ENCODE data around the gene ECM2. TPM values are rescaled to one million over a fixed set of nuclear protein-coding genes. Genes with fewer than 3 reads are reported as not detected.

ECM2 gene
- total RNA-seq, 6 experiments from 2014 or later: 0.14 to 0.46 (median 0.33) TPM

GRCh38 chr9:92492781-92493401 is 42.9 kb downstream of the ECM2 start:
- H3K27me3 Mint-ChIP-seq (ENCODE audit: insufficient read depth): no peaks in the 10 kb centered on the region
- H3K4me3 Mint-ChIP-seq: no peak overlapping the region
- no peak for DNase-seq
- H3K4me1 Mint-ChIP-seq (ENCODE audit: low read depth): peaks cover 52% of the 10 kb centered on the region
- H3K36me3 Mint-ChIP-seq (ENCODE audit: low read depth): no peaks in the 10 kb centered on the region
- no peaks in the 10 kb centered on the region for H3K9me3 Mint-ChIP-seq
- TF ChIP-seq CTCF (IDR thresholded peaks at IDR 0.05): no peak
- no peak overlapping the region for H3K27ac Mint-ChIP-seq

DNA sequence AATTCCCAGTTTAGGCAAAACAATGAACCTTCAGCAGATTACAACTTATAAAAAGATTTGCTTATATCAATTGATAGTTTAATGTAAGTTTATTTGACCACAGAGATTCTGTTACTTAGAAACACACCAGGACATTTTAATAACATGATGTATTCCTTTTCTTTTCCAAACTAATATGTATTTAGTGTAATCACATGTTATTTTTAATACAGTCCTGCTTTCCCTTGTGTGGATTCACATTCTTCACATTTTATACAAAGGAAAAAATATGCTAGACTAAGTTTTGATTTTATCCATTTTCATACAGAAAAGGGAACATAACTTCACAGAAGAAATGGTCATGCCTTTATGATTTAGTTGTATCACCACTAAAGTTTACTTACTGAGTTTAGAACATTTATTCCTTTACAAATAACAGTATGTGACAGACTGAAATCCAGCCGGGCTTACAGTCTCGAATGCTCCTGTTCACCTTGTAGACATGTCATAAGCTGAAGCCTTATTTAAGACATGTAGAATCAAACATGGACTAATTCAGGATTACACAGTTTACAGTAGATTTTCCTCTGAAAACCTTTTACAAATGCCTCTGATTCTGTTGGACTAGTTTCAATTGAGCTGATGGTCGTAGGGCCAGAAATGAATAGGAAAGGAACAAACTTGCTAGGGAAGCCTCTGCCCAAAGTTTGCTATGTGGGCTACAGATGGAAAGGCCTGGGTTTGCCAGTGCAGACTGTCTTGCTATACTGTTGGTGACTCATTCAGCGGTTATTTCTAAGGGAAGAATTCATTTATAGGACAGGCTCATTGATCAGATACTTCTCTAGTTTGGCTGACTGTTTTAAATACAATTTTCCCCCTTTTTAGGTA is 46.9 kb downstream of the ECM2 start:
- DNase-seq: peak; percentile 32
- no peak for TF ChIP-seq CTCF (IDR thresholded peaks at IDR 0.05)
- no peaks in the 10 kb centered on the region for H3K36me3 Mint-ChIP-seq (ENCODE audit: low read depth)
- H3K27me3 Mint-ChIP-seq (ENCODE audit: insufficient read depth): no peaks in the 10 kb centered on the region
- peak overlapping the region; percentile 58 for H3K27ac Mint-ChIP-seq
- H3K4me3 Mint-ChIP-seq: no peak overlapping the region; the same call in 1 of the 2 replicates
- peaks cover 30% of the 10 kb centered on the region for H3K4me1 Mint-ChIP-seq (ENCODE audit: low read depth)
- no peaks in the 10 kb centered on the region for H3K9me3 Mint-ChIP-seq

GRCh38 chr9:92486371-92486770 is 49.4 kb downstream of the ECM2 start:
- DNase-seq: no peak
- Mint-ChIP-seq H3K27ac (no peak overlapping the region), H3K27me3 (ENCODE audit: insufficient read depth) (no peaks in the 10 kb centered on the region), H3K4me1 (ENCODE audit: low read depth) (peaks cover 53% of the 10 kb centered on the region), H3K36me3 (ENCODE audit: low read depth) (no peaks in the 10 kb centered on the region), H3K9me3 (no peaks in the 10 kb centered on the region), H3K4me3 (no peak overlapping the region)
- no peak for TF ChIP-seq CTCF (IDR thresholded peaks at IDR 0.05)

DNA sequence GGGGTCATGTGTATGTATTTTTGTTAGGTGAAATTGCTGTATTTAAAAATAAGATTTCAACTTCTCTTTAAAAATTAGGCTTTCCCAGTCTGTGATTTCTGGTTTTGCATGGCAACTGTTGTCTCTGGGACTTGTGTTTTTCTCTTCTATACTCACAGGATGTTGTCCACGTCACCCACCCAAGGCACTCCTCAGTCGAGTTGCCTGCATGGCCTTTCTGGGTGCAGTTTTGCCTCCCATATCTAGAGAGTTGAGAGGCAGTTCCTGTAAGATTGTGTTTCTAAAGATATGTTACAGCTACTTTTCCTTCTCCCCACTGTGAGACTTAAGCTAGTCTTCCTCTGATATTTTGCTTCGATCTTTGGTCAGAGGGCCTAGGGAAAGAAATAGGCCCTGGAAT is 51.2 kb downstream of the ECM2 start:
- no peak for DNase-seq
- Mint-ChIP-seq H3K4me3 (no peak overlapping the region), H3K36me3 (ENCODE audit: low read depth) (no peaks in the 10 kb centered on the region), H3K27me3 (ENCODE audit: insufficient read depth) (no peaks in the 10 kb centered on the region), H3K4me1 (ENCODE audit: low read depth) (peaks cover 64% of the 10 kb centered on the region), H3K27ac (no peak overlapping the region), H3K9me3 (no peaks in the 10 kb centered on the region)
- no peak for TF ChIP-seq CTCF (IDR thresholded peaks at IDR 0.05)

GRCh38 chr9:92483627-92484545 is 51.9 kb downstream of the ECM2 start:
- Mint-ChIP-seq H3K27me3 (ENCODE audit: insufficient read depth) (no peaks in the 10 kb centered on the region), H3K27ac (peak overlapping the region; percentile 78), H3K36me3 (ENCODE audit: low read depth) (no peaks in the 10 kb centered on the region), H3K4me1 (ENCODE audit: low read depth) (peaks cover 62% of the 10 kb centered on the region), H3K9me3 (no peaks in the 10 kb centered on the region), H3K4me3 (peak overlapping the region; percentile 56)
- peak; percentile 21 for DNase-seq
- TF ChIP-seq CTCF (IDR thresholded peaks at IDR 0.05): no peak
